GM19025 (cell line): ENCODE data around the gene TCF7L2.
"Not testable (repeated sequence)": the region's sequence is repeated elsewhere in the genome, so short reads cannot be mapped to it uniquely, and the experiment has no call there.

Source experiments
- ATAC-seq: cut with Tn5 transposase; IDR thresholded peaks from one replicate; pipeline ENCODE4 v1.9.1; 2021; ENCODE audit warnings: mild to moderate bottlenecking, low read depth, moderate library complexity; ENCODE audit not compliant: unreplicated experiment

The TCF7L2 gene

GRCh38 chr10:113060201-113061053 is 110.4 kb downstream of the TCF7L2 start:
- no peak for ATAC-seq

GRCh38 chr10:113061054-113061430 is 111.0 kb downstream of the TCF7L2 start:
- no peak for ATAC-seq

GRCh38 chr10:113061557-113061956 is 111.5 kb downstream of the TCF7L2 start:
- ATAC-seq: no peak

DNA sequence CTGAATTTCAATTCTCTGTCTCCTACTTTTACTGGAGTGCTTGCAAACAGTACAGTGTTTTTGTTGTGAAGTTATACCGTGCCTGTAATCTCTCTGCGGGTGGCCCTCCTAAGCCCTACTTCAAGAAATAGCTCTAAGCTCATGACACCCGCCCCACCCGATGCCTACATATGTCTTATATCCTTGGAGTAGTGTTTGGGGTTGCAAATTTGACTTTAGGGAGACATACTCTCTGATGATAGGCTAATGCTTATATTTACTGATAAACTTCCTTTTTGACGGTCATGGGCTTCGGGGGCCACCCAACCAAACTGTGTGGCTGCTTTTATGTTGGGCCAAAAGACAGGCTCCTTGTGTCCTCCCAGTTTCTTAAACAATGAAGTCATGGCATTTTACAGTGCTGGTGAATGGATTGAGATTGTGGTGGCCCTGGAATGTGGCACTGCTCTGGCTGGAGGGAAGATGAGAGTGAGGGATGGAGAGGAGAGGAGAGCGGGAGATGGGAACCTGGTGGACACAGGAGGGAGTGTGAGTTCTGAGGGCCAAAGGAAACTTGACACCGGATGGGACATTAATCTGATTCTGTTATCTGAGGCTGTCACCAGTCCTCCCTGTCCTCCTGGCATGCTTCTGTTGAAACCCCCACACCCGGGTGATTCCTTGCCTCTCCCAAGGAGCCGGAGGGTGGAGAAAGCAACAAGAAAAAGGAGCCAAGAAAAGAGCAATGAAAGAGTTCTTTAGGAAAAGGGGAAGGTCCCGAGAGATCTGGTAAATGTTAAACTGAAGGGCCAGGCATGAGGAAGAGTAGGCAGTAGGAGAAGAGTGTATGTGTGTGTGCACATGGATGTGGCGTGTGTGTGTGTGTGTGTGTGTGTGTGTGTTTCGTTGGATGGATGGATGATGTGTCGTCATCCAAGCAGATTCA is 113.3 kb downstream of the TCF7L2 start:
- ATAC-seq: no peak

DNA sequence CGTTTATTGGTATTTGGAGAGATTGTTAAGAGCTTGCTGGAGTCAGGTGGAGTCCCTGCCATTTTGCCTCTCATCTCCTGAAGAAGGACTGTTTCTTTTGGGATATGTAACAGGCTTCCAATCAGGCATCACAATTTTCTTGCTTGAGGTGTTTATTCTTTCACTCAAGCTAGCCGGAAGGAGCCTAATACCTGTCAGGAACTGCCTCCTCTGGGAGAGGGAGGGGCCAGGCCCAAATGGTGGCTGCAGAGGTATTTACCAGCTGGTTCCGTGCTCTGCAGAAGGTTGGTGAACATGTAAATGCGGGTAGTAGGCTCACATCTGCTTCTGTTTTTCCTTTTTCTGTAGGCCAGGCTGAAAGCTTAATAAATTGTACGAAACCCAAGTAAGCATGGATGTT is 114.0 kb downstream of the TCF7L2 start:
- ATAC-seq: no peak

DNA sequence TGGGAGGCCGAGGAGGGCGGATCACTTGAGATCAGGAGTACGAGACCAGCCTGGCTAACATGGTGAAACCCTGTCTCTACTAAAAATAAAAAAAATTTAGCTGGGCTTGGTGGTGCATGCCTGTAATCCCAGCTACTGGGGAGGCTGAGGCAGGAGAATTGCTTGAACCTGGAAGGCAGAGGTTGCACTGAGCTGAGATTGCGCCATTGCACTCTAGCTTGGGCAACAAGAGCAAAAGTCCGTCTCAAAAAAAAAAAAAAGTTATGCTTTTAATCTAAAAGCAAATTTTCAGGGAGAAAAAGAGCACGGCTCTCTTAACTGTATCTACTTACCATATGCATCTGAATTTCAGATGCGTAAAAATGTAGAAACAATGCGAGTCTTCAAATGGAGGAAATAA is 116.1 kb downstream of the TCF7L2 start:
- ATAC-seq: not testable (repeated sequence)

DNA sequence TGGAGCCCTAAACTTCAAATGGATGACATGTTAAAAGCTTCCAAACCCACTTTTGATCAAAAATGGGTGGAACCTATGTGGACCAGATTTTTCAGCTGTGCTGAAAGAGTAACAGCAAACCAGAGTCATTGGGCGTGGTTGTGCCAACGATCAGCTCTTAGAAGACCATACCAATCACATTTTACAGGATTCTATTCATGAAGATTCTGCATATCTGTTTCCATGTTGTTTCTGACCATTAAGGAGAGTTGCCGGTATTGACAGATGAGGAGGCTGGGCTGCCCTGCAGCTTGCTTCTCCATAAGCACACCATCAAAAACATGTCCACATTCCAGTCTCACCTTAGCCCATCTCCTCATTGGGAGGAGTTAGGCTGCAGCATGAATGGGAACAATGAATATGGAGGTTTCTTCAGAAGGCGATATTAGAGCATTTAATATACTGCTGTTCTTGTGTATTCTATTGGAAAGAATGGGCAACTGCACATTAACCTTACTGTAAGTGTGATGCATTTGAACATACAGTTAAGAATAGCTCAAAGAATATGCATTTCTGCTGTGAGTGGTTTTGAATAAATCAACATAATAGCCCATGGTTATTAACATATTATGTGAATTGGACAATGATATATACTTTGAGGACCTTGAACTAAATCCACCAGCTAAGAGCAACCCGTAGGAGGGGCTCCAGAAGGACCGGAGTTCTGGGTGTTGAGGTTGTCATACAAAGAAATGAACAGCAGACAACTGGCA is 116.7 kb downstream of the TCF7L2 start:
- ATAC-seq: no peak

DNA sequence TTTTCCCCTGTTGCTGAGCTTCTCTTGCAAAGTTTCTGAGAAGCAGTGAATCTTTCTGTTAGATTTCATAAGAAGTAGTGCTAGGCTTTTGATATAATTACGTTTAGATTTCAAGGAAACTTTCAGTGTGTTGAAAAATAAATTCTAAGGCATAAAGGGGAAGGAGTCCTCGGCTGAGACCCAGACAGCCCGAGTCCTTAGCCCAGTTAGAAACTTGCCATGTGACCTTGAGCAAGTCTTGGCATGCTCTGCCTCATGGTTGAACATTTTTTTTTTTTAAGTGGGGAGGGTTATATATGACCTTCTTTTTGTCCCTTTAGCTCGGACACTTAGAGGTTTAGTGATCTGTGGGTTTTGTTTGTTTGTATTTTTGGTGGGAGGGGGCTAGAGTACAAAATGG is 117.5 kb downstream of the TCF7L2 start:
- no peak for ATAC-seq

DNA sequence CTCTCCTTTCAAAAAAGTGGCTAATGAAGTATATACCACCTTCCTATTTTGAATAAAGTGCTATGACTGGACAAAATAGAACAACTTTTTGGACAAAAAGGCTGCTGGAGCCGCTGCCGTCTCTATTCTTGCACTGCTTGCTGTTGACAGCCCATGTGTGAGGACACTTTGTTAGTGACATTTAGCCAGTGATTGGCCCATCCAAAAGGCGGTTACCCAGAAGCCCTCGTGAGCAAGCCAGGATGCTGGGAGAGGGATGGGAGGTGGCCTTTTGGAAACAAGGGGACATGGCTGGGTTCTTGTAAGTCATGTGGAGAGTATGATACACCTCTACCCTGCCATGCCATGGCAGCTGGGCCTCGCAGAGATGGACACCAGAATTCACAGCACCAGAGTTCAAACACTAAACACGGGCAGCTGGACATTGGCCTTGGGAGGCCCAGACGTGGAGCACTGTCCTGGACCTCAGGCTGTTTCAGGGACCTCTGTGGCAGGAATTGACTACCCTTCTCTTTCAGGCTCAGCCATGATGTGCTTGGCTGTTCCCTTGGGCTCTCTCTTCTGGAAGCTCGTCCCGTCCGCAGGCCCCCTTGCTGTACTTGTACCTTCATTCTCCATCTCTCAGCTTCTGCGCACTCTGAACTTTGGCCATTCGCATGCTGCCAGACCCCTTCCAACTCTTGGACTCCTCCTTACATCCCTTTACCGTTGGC is 118.3 kb downstream of the TCF7L2 start:
- ATAC-seq: no peak

DNA sequence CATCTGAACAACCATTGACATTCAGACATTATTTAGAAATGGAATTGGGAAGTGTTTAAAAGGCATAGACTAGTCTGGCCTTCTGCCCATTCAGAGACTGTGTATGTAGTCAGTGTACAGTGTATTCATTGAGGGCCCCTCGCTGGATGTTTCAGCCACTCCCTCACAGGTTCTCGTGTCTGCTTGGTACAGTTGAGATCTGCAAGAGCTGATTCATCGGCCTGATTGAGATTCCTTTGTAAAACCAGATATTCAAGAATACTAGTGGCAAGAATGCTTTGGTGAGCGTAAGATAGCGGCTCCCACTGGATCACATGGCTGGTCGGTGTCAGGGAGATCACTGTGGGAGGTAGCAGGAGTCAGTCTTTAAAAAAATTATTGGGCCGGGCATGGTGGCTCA is 119.5 kb downstream of the TCF7L2 start:
- ATAC-seq: no peak

- ATAC-seq: no peak
Measured at GRCh38 chr10:113071446-113071845, 121.4 kb downstream of the TCF7L2 start.

DNA sequence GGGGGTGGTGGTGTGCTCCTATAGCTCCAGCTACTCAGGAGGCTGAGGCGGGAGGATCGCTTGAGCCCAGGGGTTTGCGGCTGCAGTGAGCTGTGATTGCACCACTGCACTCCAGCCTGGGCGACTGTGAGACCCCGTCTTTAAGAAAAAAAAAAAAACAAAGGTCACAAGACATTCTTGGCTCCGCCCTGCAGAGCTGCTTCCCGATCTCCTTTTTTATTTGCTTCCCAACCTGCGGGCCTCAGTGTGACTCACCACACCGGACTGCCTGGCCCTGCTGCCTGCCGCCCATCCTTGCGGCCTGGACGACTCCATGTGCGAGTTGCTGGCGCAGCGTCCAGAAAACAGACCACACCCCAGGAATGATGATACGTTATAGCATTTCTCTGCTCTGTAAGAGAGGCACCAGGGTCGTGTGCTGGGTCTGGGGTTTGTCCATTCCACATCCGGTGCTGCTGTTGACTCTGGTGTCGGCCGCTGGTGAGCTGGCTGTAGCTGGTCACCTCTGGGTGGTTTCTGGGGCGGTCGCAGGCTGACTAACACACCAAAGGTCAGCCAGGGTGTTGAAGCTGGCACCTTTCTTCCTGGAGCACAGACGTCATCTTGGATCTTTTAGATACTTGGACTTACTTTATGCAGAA is 123.6 kb downstream of the TCF7L2 start:
- no peak for ATAC-seq

- ATAC-seq: no peak
Measured at GRCh38 chr10:113076949-113077348, 126.9 kb downstream of the TCF7L2 start.

DNA sequence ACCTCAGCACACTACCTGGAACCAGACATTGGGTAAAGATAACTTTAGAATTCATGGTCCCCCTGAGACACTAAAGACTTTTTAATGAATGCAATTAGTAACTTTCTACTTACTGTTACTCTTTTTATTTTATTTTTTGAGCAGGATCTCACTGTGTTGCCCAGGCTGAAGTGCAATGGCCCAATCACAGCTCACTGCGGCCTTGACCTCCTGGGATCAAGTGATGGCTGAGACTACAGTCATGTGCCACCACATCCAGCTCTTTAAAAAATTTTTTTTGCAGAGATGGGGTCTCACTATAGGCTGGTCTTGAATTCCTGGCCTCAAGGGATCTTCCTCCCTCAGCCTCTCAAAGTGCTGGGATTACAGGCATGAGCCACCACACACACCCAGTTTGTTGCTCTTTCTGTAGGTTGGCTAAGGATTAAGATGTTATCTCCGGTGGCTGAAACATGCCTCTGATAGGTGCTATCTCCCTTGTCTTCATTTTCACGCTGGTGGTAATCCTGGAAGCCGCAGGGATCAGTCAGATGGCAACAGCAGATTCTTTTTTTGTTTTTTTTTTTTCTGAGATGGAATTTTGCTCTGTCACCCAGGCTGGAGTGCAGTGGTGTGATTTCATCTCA is 128.3 kb downstream of the TCF7L2 start:
- no peak for ATAC-seq

GRCh38 chr10:113080061-113080924 is 130.2 kb downstream of the TCF7L2 start:
- no peak for ATAC-seq

- no peak for ATAC-seq
Measured at GRCh38 chr10:113080925-113081229, 130.8 kb downstream of the TCF7L2 start.

GRCh38 chr10:113084031-113084430 is 134.0 kb downstream of the TCF7L2 start:
- no peak for ATAC-seq

DNA sequence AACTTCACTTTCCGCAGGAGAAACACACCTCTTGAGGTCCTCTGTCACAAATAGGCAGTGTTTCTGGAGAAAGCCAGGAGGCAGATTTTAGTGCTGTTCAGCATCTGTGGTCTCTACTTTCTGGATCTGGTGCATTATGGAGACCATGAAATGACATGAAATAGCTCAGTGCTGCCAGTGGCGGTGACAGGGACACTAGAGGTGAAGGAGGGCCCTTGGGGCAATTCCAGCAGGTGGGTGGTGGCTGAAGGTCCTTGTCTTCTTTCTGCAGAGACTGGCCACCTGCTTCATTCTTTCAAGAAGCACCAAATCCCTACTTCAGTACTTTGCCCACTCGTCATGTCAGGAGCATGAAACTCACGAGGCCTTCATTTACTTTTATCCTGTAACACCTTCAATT is 135.7 kb downstream of the TCF7L2 start:
- no peak for ATAC-seq

DNA sequence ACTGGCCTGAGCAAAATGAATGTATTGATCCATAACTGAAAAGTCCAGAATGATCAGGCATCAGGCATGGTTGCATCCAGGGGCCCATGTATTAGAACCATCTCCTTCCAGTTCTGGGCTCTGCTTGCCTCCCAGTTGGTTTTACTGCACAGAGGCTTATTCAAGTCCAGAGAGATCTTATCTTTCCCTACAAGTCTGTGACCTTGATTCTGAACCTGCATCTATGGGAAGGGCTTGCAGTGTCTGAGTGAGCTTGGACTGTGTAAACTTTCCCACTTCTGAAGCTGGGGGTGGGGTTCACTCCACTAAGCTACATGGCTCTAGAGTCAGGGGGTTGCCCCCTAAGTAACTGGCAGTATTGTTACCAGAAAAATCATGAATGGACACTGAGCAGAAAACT is 136.2 kb downstream of the TCF7L2 start:
- ATAC-seq: no peak
